ENCODE results near the gene PCGF2. TPM values are rescaled to one million over a fixed set of nuclear protein-coding genes. Genes with fewer than 3 reads are reported as not detected.

PCGF2 gene
- total RNA-seq, 1 donor from 2014 or later: 8.0 TPM

DNA sequence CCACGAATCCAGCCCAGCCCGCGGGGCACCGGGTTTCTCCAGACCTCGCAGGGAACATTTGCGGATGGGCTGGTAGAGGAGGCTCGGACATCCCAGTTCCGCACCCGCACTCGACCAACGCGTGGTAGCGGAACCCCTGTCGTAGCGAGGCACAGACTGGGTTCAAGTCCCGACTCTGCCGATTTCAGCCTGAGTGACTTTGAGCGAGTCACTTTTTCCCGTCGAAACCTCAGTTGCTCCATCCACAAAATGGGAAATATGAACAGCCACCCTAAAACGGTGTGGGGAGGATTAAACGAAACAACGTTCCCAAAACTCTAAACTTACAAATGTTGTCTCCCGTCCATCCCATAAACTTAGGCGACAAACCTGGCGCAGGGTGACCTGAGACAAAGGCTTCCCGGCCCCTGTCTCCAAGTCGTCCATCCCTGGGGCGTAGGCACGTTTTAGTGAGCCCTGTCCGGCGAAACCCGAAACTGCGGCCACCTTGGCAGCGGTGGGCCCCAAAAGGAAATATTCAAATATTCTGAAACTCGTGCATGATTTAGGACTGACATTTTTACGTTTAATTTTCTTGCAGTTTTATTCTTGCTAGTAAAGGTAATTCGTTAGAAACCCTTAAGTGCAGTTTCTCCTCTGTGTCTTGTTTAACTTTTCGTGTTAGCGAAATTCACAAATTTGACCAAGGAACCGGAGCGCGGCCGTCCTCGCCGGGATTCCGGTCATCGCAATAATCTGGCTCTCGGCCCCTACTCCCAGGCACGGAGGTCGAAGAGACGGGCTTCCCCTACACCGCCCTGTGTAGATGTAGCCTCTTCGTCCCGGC, 45.0 kb downstream of the PCGF2 start:
- no peak for DNase-seq

GRCh38 chr17:38702166-38702915, 45.8 kb downstream of the PCGF2 start:
- DNase-seq: peak; percentile 93

DNA sequence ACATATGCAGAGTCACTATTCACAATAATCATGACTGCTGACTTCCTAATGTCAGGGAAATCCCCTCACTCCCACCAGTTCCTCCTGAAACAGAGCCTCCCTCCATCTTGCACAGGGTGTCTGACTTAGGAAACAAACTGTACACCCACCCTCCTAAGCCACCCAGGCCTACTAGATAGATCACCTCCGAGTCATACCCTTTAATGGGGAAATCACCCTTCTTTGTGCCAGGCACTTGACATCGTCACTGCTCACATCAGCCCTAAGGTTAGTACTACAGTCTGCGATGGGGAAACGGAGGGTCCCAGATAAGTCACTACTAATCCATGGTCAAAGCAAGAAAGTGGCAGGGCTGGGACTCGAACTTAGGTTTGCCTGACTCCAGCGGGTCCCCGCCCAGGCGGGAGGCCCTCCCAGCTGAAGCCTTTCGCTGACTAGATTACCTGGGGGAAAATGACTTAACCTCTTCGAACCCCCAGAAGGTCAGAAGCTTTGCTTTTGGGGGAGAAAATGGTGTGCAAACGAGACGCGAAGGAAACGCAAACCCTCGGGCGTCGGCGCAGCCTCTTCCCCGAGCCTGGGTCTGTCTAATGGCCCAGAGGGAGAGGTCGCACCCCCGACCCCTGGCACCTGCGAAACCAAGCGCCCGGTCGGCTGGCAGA, 46.5 kb downstream of the PCGF2 start:
- DNase-seq: no peak

DNA sequence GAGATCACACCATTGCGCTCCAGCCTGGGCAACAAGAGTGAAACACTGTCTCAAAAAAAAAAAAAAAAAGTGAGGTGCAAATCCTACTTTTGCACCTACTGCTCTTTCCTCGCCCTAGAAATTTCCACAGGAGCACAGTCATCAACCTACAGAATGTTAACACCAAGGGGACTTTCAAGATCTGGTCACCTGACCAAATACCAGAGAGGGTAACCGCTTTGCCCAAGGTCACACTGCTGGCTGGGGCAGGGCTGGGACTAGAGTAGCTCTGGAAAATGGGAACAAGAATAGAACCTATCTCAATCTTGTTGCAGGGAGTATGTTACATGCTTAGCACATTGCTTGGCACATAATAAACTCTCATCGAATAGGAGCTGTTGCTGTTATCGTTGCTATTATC, 49.4 kb downstream of the PCGF2 start:
- DNase-seq: no peak

DNA sequence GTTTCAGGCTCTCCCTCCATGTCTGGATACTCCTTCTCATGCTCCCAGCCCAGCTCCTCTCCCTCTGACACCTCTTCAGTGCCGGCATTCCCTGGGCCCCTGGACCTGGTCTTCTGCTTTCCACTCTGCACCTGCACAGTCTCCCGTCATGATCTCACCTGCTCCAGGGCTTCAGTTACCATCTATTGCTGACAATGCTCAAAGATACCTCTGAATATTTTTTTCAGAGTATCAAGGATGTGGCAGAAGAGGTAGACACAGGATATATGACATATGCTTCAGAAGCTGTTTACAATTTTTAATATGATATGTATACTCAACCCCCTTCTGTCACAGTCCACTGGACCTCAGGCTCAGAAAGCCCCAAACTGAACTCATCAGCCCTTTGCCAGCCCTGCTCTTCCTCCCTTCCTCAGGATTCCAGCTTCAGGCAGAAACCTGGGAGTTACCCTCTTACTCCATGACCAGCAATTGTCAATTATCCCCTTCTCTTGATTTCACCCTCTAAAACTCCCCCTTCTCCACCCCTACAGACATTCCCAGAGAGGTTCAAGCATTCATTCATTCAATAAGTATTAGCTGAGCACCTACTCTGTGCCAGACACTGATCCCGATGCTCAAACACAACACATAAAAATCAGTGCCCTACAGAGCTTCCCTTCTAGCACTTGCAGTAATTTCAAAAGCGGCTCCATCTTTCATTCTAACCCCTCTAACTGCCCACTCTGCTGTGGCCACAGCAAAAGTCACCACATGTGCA, 50.9 kb downstream of the PCGF2 start:
- no peak for DNase-seq

- peak; percentile 88 for DNase-seq
Measured at GRCh38 chr17:38693700-38694329, 54.3 kb downstream of the PCGF2 start.

DNA sequence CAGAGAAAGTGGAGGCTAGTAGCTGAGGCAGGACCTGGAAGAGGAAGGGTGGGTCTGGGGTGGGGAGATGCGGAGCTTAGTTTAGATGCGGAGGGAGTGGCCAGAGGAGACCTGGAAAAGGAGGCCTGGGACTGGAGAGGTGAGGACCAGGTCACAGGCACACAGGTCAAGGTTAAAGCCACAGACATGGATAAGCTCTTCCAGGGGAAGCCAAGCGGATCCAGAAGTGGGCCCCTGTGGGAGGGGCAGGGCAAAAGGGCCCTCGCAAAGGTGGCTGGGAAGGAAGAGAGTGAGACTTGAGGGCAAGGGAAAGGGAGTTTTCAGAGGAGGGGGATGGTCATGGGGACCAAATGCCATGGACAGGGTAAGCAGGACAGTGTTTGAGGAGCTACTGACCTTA, 57.0 kb downstream of the PCGF2 start:
- no peak for DNase-seq

- no peak for DNase-seq
Measured at GRCh38 chr17:38690386-38690785, 57.8 kb downstream of the PCGF2 start.

DNA sequence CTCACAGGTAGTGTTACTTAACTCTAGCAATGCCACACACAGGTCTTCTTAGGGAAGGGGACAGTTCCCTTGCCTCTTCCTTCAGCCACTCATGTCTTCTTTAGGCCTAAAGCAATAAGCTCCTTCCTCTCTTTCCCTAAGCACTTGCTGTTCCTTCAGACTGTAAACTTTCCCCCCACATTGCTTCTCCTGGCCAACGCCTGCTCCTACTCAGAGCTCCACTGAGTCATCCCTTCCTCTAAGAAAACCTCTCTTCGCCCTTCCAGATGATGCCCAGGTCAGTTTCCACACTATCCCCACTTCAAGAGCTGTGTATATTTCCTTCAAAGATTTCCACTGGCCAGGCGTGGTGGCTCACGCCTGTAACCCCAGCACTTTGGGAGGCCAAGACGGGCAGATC, 60.9 kb downstream of the PCGF2 start:
- no peak for DNase-seq

DNA sequence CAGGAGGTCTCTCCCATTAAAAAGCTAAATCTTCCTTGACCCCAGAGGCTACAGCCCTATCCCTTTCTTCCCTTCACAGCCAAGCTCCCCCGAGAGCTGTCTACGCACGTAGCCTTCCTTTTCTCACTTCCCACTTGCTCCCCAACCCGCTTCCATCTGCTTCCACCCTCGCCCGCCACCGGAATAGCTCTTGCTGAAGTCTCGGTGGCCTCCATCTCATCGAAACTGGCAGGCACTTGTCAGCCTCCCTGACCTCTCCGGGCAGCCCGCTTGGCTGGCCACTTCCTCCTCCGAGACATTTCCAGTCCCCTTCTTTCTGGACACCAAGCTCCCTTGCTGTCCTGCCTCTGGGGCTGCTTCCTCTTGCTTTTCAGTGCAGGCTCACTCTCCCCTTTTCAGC, 62.6 kb downstream of the PCGF2 start:
- DNase-seq: no peak

Small RNAs within 50 kb of the gene (small RNA-seq; reads per million reads assigned to genes)
- gene MIR4726 (ENCODE audit: low replicate concordance): 0.08 reads per million
- not detected for gene MIR4734 (ENCODE audit: low replicate concordance)
- gene RNA5SP440 (ENCODE audit: low replicate concordance): 0.16 reads per million, percentile 9 among the genes with 10 or more reads in this experiment
- not detected for gene RNU6-866P (ENCODE audit: low replicate concordance)

Other genes with a start within 250 kb of the PCGF2 start
- 1.0 TPM for gene SRCIN1, start 142.4 kb downstream of the PCGF2 start, total RNA-seq
- not detected for gene EPOP, start 73.4 kb downstream of the PCGF2 start, total RNA-seq
- 42.2 TPM for gene MLLT6, start 43.1 kb downstream of the PCGF2 start, total RNA-seq
- 4.4 TPM for gene CISD3, start 18.0 kb downstream of the PCGF2 start, total RNA-seq
- 64.7 TPM for gene PSMB3, start 4.4 kb upstream of the PCGF2 start, total RNA-seq
- gene PIP4K2B, start 51.2 kb upstream of the PCGF2 start, total RNA-seq: 81.4 TPM
- 11.4 TPM for gene CWC25, start 77.0 kb upstream of the PCGF2 start, total RNA-seq
- gene RPL23, start 105.4 kb upstream of the PCGF2 start, total RNA-seq: 1,363 TPM
- 67.1 TPM for gene LASP1, start 121.7 kb upstream of the PCGF2 start, total RNA-seq
- not detected for gene FBXO47, start 219.1 kb upstream of the PCGF2 start, total RNA-seq